Adrenal gland (tissue), 12 donors: ENCODE measurements around the gene KRTAP10-10. TPM values are rescaled to one million over a fixed set of nuclear protein-coding genes. Genes with fewer than 3 reads are reported as not detected.
"Not testable (repeated sequence)": the region's sequence is repeated elsewhere in the genome, so short reads cannot be mapped to it uniquely, and the experiment has no call there.

Source experiments
- DNase-seq, 7 donors: peaks; one replicate each; pipeline ENCODE4 v3.0.0-alpha.2; 2019 to 2020
- H3K27ac ChIP-seq, 5 donors: fragments of 200-600 bp; sonication (generic) in 4 of 5; 1 replicate in 3 of 5; 2 replicates in 2 of 5; pipeline versions ENCODE4 v1.5.1 to v1.8.0; 2016 to 2020; ENCODE audit warnings: mild to moderate bottlenecking in 1 of 5
- H3K27me3 ChIP-seq: fragments of 200-600 bp; 2 replicates; pipeline ENCODE4 v1.8.0; 2021
- H3K36me3 ChIP-seq, 2 donors: fragments of 200-600 bp; replicated peaks in 1 of 2; 1 replicate in 1 of 2; 2 replicates in 1 of 2; pipeline versions ENCODE4 v1.5.1 to v1.8.0; 2018 to 2022
- H3K4me1 ChIP-seq, 2 donors: fragments of 200-600 bp; replicated peaks in 1 of 2; 1 replicate in 1 of 2; 2 replicates in 1 of 2; pipeline versions ENCODE4 v1.5.1 to v1.8.0; 2018 to 2021
- H3K4me3 ChIP-seq, 4 donors: fragments of 200-600 bp; sonication (generic) in 3 of 4; one replicate each; pipeline ENCODE4 v1.5.1; 2016 to 2018
- H3K9me3 ChIP-seq, 3 donors: fragments of 200-600 bp; sonication (generic) in 1 of 3; replicated peaks in 1 of 3; 1 replicate in 2 of 3; 2 replicates in 1 of 3; pipeline versions ENCODE4 v1.5.1 to v1.8.0; 2016 to 2021
- POLR2A ChIP-seq, 2 donors: fragments of 450-650 bp; IDR thresholded peaks; one replicate each; pipeline ENCODE4 v1.6.1; 2017; ENCODE audit warnings: antibody characterized with exemption in 2 of 2, mild to moderate bottlenecking in 2 of 2, moderate library complexity in 1 of 2
- WGBS, 4 donors: extraction: QIAGEN DNeasy Blood & Tissue Kit in 2 of 4; methylation state at CpG; one replicate each; pipeline versions ENCODE4 v1.1.5 to v1.1.7; 2013 to 2017; 5-methylcytosine and 5-hydroxymethylcytosine counted together
- intact Hi-C, 2 donors: fragments of 100-400 bp; cut with DNase I; formaldehyde crosslinking; loops; one replicate each; pipeline versions ENCODE4 v1.14.1 to v1.15.0; 2022 to 2023
- polyA plus RNA-seq, 3 donors: library from polyadenylated mRNA; stranded (reverse); fragments of 200-250 nt in 2 of 3; fragments of 350-450 nt in 1 of 3; fragmentation: Illumina TruSeq in 1 of 3; extraction: RNeasy Lipid Tissue Mini Kit (QIAGEN cat#74804) in 1 of 3; gene quantifications; one replicate each; pipeline ENCODE4 v1.2.3, GENCODE V29; 2013 to 2014
- total RNA-seq, 9 donors: library from RNA; depleted of rRNA in 4 of 9; stranded (reverse); fragments of >200 nt in 4 of 9; fragments of 120-200 nt in 1 of 9; fragmentation: NEBNext Ultra II Directional in 1 of 9; extraction: Animal tissue kit (Norgen Biotek cat#: 25700) in 1 of 9; gene quantifications; one replicate each; pipeline versions ENCODE4 v1.1.0 to v1.2.4, GENCODE V29; 2013 to 2023
- TF ChIP-seq, protein P1 (sequence below), 6 experiments: fragments of 450-650 bp in 4 of 6; fragments of 200-600 bp in 2 of 6; sonication (generic) in 1 of 6; IDR thresholded peaks; 1 replicate in 5 of 6; 2 replicates in 1 of 6; pipeline versions ENCODE4 v1.5.1 to v1.8.0; 2016 to 2021; ENCODE audit warnings: antibody characterized with exemption in 6 of 6, mild to moderate bottlenecking in 2 of 6, moderate library complexity in 1 of 6
- donor health status: healthy with polysubstance abuse.
- donor health status: Bipolar disorder and iron deficiency.
- donor health status: DM: yes; HTN: yes; CAD: no.
- donor health status: DM: no; HTN: no; CAD: no.
- donor health status: DM: no; HTN: no; CAD: no.
- donor health status: DM: yes; HTN: yes; CAD: no.

Gene KRTAP10-10
- total and polyA plus RNA-seq, 12 donors: not detected

DNA sequence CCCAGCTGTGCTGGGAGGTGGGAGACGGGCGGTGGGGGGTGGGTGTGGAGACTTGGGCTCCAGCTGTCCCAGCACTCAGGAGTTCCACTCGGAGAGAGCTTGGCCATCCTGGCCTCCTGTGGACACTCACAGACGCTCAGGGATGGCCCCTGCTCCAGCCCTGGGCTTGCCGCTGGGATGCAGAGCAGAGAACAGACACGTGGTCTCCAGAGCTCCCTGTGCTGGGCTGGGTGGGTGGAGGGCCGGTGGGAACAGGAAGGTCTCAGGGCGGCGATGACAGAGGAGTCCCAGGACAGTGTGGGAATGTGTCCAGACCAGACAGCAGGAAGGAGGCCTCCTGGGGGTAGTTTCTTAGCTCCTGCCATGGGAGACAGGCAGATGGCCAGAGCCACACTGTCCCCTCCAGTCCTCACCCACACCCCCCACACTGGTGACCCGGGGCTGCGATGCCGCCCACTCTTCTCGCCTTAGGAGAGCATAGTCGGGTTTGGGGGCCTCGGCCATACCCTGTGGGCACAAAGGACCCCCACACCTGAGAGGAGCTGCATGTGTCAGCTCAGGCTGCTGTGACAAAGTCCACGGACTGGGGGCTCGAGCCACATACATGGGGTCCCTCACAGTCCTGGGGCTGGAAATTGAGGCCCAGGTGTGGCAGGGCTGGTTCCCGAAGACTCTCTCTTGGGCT, 8.3 kb upstream of the KRTAP10-10 start:
- Histone ChIP-seq H3K9me3 (peaks cover 0 to 6% (median 0%) of the 10 kb centered on the region in 3 donors), H3K27ac (no peak overlapping the region), H3K27me3 (no peaks in the 10 kb centered on the region), H3K36me3 (no peaks in the 10 kb centered on the region), H3K4me3 (no peak overlapping the region), H3K4me1 (no peaks in the 10 kb centered on the region)
- DNase-seq: no peak
- WGBS, 4 donors: 43 to 71% (median 70%) methylated on average over 10 to 18 of the region's 18 CpGs
- TF ChIP-seq, protein P1, sequence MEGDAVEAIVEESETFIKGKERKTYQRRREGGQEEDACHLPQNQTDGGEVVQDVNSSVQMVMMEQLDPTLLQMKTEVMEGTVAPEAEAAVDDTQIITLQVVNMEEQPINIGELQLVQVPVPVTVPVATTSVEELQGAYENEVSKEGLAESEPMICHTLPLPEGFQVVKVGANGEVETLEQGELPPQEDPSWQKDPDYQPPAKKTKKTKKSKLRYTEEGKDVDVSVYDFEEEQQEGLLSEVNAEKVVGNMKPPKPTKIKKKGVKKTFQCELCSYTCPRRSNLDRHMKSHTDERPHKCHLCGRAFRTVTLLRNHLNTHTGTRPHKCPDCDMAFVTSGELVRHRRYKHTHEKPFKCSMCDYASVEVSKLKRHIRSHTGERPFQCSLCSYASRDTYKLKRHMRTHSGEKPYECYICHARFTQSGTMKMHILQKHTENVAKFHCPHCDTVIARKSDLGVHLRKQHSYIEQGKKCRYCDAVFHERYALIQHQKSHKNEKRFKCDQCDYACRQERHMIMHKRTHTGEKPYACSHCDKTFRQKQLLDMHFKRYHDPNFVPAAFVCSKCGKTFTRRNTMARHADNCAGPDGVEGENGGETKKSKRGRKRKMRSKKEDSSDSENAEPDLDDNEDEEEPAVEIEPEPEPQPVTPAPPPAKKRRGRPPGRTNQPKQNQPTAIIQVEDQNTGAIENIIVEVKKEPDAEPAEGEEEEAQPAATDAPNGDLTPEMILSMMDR (IDR thresholded peaks at IDR 0.05): no peak
- no peak for TF ChIP-seq POLR2A (IDR thresholded peaks at IDR 0.05)
- intact Hi-C loops: no loop called here

DNA sequence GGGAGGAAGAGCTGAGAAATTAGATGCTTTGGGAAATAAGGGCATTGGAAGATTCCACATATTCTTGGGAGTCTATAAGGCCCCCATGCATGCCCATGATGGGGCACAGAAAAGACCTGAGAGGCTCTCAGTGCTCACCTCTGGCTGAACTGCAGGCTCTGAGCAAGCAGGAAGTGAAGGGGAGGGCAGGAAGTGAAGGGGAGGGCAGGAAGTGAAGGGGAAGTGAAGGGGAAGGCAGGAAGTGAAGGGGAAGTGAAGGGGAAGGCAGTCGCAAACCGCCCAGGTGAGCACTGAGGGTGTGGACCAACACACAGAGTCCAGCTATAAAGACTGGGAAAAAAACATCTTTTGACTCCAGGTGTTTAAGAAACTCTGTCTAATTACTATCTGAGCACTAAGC, 6.7 kb upstream of the KRTAP10-10 start:
- TF ChIP-seq, protein P1 (IDR thresholded peaks at IDR 0.05): no peak
- no peak for TF ChIP-seq POLR2A (IDR thresholded peaks at IDR 0.05)
- H3K27ac ChIP-seq: no peak overlapping the region
- H3K4me1 ChIP-seq: no peaks in the 10 kb centered on the region
- H3K9me3 ChIP-seq: peaks cover 0 to 6% (median 0%) of the 10 kb centered on the region in 3 donors
- 67 to 90% (median 81%) methylated on average over 2 of the region's 2 CpGs for WGBS, 4 donors
- no peak overlapping the region for H3K4me3 ChIP-seq
- no peaks in the 10 kb centered on the region for H3K36me3 ChIP-seq
- no peaks in the 10 kb centered on the region for H3K27me3 ChIP-seq
- no peak for DNase-seq
- intact Hi-C loops: no loop called here

DNA sequence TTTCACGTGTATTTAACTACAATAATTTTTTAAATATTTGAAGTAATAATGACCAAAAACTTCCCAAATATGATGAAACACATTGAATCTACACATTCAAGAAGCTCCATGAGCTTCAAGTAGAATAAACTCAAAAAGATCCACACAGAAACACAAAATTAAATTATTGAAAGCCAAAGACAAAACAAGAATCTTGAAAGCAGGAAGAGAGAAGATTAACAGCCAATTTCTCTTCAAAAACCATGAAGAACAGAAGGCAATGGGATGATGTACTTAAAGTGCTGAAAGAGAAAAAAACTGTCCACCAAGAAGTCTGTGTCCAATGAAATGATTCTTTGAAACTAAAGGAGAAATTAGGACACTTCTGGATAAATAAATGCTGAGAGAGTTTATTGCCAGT, 5.1 kb upstream of the KRTAP10-10 start:
- no peak overlapping the region for H3K4me3 ChIP-seq
- peaks cover 0 to 6% (median 0%) of the 10 kb centered on the region in 3 donors for H3K9me3 ChIP-seq
- DNase-seq: no peak
- intact Hi-C loops: no loop called here
- no peak for TF ChIP-seq POLR2A (IDR thresholded peaks at IDR 0.05)
- TF ChIP-seq, protein P1 (IDR thresholded peaks at IDR 0.05): no peak
- WGBS, 4 donors: 71 to 82% (median 77%) methylated on average over 1 of the region's 1 CpG
- no peak overlapping the region for H3K27ac ChIP-seq
- no peaks in the 10 kb centered on the region for H3K4me1 ChIP-seq
- H3K36me3 ChIP-seq: no peaks in the 10 kb centered on the region
- H3K27me3 ChIP-seq: no peaks in the 10 kb centered on the region

DNA sequence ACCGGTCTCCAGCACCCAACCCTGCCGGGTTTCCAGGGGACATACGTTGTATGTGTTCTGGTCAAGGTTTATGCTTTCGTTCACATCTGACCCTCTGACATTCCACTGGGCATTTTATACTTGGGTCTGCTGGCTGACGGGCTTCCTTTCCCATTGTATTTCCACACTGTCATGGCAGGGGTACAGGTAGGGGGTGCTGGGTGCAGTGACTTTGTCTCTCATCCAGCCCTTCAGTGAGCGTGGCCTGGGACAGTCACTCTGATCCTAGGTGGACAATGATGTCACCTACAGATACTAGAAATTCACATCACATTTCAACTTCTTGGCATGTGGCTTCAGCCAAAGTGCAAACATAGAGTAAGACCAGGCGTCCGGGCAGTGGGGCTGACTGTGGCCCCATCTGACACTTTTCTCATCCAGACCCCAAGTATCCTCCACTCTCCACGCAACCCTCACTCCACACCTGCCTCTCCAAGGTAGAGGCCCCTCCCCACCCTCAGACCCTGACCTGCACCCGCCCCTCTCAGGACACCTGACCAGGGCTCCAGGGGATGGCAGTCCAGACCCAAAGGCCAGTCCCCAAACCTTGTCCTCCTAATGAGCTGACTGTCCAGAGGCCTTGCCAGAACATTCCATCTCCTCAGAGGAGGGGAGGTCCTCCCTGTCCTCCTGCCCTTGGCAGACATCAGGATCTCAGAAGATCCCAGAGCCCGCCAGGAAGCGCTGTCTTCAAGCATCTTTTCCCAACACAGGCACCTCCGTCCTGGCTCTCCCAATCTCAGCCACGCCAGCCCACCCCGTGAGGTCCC, 743 bp upstream of the KRTAP10-10 start:
- peak in 1 of 7 donors; percentile 27 for DNase-seq
- H3K4me1 ChIP-seq: no peaks in the 10 kb centered on the region

DNA sequence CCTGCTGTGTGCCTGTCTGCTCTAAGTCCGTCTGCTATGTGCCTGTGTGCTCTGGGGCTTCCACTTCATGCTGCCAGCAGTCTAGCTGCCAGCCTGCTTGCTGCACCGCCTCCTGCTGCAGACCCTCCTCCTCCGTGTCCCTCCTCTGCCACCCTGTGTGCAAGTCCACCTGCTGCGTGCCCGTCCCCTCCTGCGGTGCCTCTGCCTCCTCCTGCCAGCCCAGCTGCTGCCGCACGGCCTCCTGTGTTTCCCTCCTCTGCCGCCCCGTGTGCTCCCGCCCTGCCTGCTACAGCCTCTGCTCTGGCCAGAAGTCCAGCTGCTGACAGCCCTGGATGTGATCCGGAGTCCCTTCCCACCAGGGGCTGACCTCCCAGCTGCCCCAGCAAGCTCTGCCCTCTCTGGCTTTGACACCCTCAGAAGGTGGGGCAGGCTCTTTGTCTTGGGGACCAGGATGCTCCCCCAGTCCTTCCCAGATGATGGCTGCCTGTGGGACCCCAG, 744 bp downstream of the KRTAP10-10 start:
- H3K4me1 ChIP-seq, H3K36me3 ChIP-seq, intact Hi-C loops, H3K27ac ChIP-seq, H3K27me3 ChIP-seq, H3K4me3 ChIP-seq, H3K9me3 ChIP-seq: not testable (repeated sequence)
- 58 to 68% (median 60%) methylated on average over 6 to 11 of the region's 12 CpGs for WGBS, 4 donors
- peak in 1 of 7 donors; percentile 3 for DNase-seq

More for the DNA sequence above, 743 bp upstream of the KRTAP10-10 start:
- Histone ChIP-seq H3K4me3 (no peak overlapping the region), H3K9me3 (peaks cover 0 to 4% (median 0%) of the 10 kb centered on the region in 3 donors), H3K27me3 (no peaks in the 10 kb centered on the region), H3K36me3 (no peaks in the 10 kb centered on the region), H3K27ac (no peak overlapping the region)
- WGBS, 4 donors: 80 to 86% (median 82%) methylated on average over 12 to 15 of the region's 15 CpGs
- intact Hi-C loops: no loop called here
- TF ChIP-seq, protein P1 (IDR thresholded peaks at IDR 0.05): no peak
- no peak for TF ChIP-seq POLR2A (IDR thresholded peaks at IDR 0.05)

DNA sequence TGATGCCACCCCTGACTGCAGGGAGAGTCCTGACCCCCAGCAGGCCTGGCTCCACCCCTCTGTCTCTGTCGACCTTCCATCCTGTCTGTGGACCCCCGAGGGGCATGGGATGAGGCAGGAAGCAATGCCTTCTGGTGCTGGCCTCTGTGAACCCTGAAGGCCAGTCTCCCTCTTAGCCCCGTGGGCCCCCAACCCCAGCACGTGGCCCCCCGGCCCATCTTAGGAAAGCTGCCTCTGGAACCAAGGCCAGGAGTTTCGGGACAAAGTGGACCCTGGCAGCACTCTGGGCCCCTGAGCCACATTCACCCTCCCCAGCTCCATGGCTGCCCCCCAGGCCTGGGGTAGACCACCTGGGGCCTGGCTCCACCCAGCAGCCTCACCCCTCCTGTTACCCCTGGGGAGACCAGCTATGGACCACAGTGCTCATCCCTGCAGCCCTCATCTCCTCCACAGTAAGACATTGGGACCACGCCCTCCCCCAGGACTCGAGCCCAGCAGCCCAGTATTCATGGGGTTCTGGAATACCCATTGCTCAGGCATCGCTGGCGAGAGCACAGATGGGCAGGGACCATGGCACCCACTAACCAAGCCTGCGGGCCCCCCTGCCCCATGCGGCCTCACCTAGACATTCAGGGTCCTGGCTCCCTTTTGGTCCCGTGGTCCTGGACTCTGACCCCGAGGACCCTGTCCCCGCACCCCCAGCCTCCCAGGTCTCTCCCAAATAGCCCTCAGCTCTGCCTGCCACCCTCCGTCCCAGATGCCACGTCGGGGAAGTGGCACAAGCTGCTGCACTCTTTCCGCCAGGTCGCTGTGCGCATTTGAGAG, 1.6 kb downstream of the KRTAP10-10 start:
- H3K9me3 ChIP-seq, intact Hi-C loops, H3K4me3 ChIP-seq, H3K27me3 ChIP-seq, H3K36me3 ChIP-seq, H3K4me1 ChIP-seq, H3K27ac ChIP-seq, DNase-seq: not testable (repeated sequence)
- WGBS, 4 donors: 67 to 79% (median 72%) methylated on average over 12 to 21 of the region's 21 CpGs; no CpG with 5 or more reads in 1 of the 4 donors
